ENCODE measurements around the gene ARHGAP40. TPM values are rescaled to one million over a fixed set of nuclear protein-coding genes. Genes with fewer than 3 reads are reported as not detected.

The ARHGAP40 gene
- total RNA-seq (2022; extraction: Qiagen RNA extraction): 0.02 TPM in 1 of 5 replicates, not detected in the others

GRCh38 chr20:38601216-38602184, at the start of gene ARHGAP40:
Gene ARHGAP40 (plus strand): TSS chr20:38601809.

DNA sequence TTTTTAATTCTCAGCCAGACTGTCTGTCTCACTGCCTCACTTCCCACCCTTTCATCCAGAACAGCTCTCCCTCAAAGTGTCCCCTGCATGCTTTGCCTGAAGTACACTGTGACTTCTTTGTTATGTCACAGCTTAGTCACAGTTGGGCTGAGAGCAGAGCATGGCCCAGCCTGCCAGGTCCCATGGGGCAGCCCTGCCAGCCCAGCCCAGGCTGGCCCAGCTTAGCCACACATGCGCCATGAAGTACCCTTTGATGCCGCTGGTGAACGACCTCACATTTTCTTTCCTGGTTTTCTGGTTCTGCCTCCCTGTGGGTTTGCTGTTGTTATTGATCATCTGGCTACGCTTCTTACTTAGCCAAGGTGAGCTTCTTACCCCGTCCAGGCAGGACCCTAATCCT, 20.6 kb upstream of the ARHGAP40 start, which contains the start of gene ADIG:
TSS of gene ADIG (plus strand) at position 185 of the 400 bp plus-strand sequence. CDS start at position 239, 54 bp downstream.

Other genes with a start within 250 kb of the ARHGAP40 start
- gene SNHG17, start 166.5 kb upstream of the ARHGAP40 start, total RNA-seq (2022; extraction: Qiagen RNA extraction): 171 to 205 TPM (median 198 TPM) in 5 replicates
- 11.9 to 17.4 TPM (median 16.5 TPM) in 5 replicates for gene RALGAPB, start 129.0 kb upstream of the ARHGAP40 start, total RNA-seq (2022; extraction: Qiagen RNA extraction)
- gene ADIG, start 20.6 kb upstream of the ARHGAP40 start, total RNA-seq (2022; extraction: Qiagen RNA extraction): not detected in 5 replicates
- gene SLC32A1, start 122.7 kb downstream of the ARHGAP40 start, total RNA-seq (2022; extraction: Qiagen RNA extraction): not detected in 5 replicates
- gene ACTR5, start 146.7 kb downstream of the ARHGAP40 start, total RNA-seq (2022; extraction: Qiagen RNA extraction): 8.8 to 11.0 TPM (median 10.3 TPM) in 5 replicates
- gene PPP1R16B, start 203.9 kb downstream of the ARHGAP40 start, total RNA-seq (2022; extraction: Qiagen RNA extraction): 0.12 to 0.22 TPM (median 0.14 TPM) in 5 replicates

Measured in A549 treated with CORT108297 at 1 μM for 4 hours (cell line).